ENCODE results near the gene MCM5. TPM values are rescaled to one million over a fixed set of nuclear protein-coding genes. Genes with fewer than 3 reads are reported as not detected.

MCM5 gene
- polyA plus RNA-seq, 3 donors: 23.4 to 39.8 (median 25.5) TPM

GRCh38 chr22:35386670-35387288, 13.2 kb upstream of the MCM5 start:
- Mint-ChIP-seq H3K4me1 (peaks cover 40% of the 10 kb centered on the region), H3K27me3 (ENCODE audit: low read depth in 3 of 3) (peaks cover 6 to 15% (median 12%) of the 10 kb centered on the region in 3 donors), H3K4me3 (no peak overlapping the region), H3K27ac (no peak overlapping the region), H3K9me3 (peaks cover 0 to 3% (median 0%) of the 10 kb centered on the region in 7 donors), H3K36me3 (peaks cover 81 to 88% of the 10 kb centered on the region in 2 donors)
- Histone ChIP-seq H3K27me3 (ENCODE audit: control insufficient read depth in 2 of 2, insufficient read depth in 2 of 2, low read length in 2 of 2) (no peaks in the 10 kb centered on the region), H3K9me3 (replicated peaks in 1 of 2; ENCODE audit: control insufficient read depth in 1 of 2, insufficient read depth in 1 of 2, low read length in 2 of 2) (no peaks in the 10 kb centered on the region), H3K27ac (ENCODE audit: low read depth in 1 of 2, low read length in 2 of 2) (no peak overlapping the region), H4K20me1 (ENCODE audit: insufficient read depth, low read length) (peaks cover 81% of the 10 kb centered on the region), H3K79me2 (ENCODE audit: insufficient read depth, low read length) (peaks cover 22% of the 10 kb centered on the region), H3K4me3 (replicated peaks in 1 of 3; ENCODE audit: low read depth in 2 of 3, low read length in 3 of 3) (no peak overlapping the region), H3K36me3 (replicated peaks in 1 of 2; ENCODE audit: control insufficient read depth in 1 of 2, insufficient read depth in 2 of 2, low read length in 2 of 2) (peaks cover 72 to 84% of the 10 kb centered on the region in 2 donors), H3K4me1 (ENCODE audit: control insufficient read depth in 1 of 2, insufficient read depth in 2 of 2, low read length in 2 of 2) (peaks cover 33 to 36% of the 10 kb centered on the region in 2 donors), H3K9ac (ENCODE audit: insufficient read depth, low read length, poor library complexity, severe bottlenecking) (no peak overlapping the region), H3K4me2 (replicated peaks; ENCODE audit: extremely low read depth, low read length, poor library complexity, severe bottlenecking) (no peak overlapping the region), H2AFZ (ENCODE audit: insufficient read depth, low read depth, low read length, poor library complexity, severe bottlenecking) (no peak overlapping the region)
- no peak for DNase-seq
- intact Hi-C loops (cut with micrococcal nuclease): no loop called here
- no peak for TF ChIP-seq CTCF (IDR thresholded peaks at IDR 0.05)
- 96% methylated on average over 17 of the region's 19 CpGs for WGBS (ENCODE audit: insufficient coverage)

GRCh38 chr22:35390933-35391332, 9.0 kb upstream of the MCM5 start:
- intact Hi-C loops (cut with micrococcal nuclease): no loop called here
- H3K27ac Mint-ChIP-seq: no peak overlapping the region

More at GRCh38 chr22:35390933-35391332, 9.0 kb upstream of the MCM5 start:
- Histone ChIP-seq H3K4me3 (replicated peaks in 1 of 3; ENCODE audit: low read depth in 2 of 3, low read length in 3 of 3) (no peak overlapping the region), H3K79me2 (ENCODE audit: insufficient read depth, low read length) (no peaks in the 10 kb centered on the region), H3K9ac (ENCODE audit: insufficient read depth, low read length, poor library complexity, severe bottlenecking) (no peak overlapping the region), H3K27ac (ENCODE audit: low read depth in 1 of 2, low read length in 2 of 2) (no peak overlapping the region), H3K27me3 (ENCODE audit: control insufficient read depth in 2 of 2, insufficient read depth in 2 of 2, low read length in 2 of 2) (no peaks in the 10 kb centered on the region), H3K4me1 (ENCODE audit: control insufficient read depth in 1 of 2, insufficient read depth in 2 of 2, low read length in 2 of 2) (peaks cover 0 to 3% of the 10 kb centered on the region in 2 donors), H3K4me2 (replicated peaks; ENCODE audit: extremely low read depth, low read length, poor library complexity, severe bottlenecking) (no peak overlapping the region), H3K36me3 (replicated peaks in 1 of 2; ENCODE audit: control insufficient read depth in 1 of 2, insufficient read depth in 2 of 2, low read length in 2 of 2) (peaks cover 69 to 87% of the 10 kb centered on the region in 2 donors), H2AFZ (ENCODE audit: insufficient read depth, low read depth, low read length, poor library complexity, severe bottlenecking) (no peak overlapping the region), H3K9me3 (replicated peaks in 1 of 2; ENCODE audit: control insufficient read depth in 1 of 2, insufficient read depth in 1 of 2, low read length in 2 of 2) (no peaks in the 10 kb centered on the region), H4K20me1 (ENCODE audit: insufficient read depth, low read length) (peaks cover 52% of the 10 kb centered on the region)
- Mint-ChIP-seq H3K4me3 (no peak overlapping the region), H3K27me3 (ENCODE audit: low read depth in 3 of 3) (peaks cover 1 to 6% (median 1%) of the 10 kb centered on the region in 3 donors), H3K4me1 (peaks cover 11% of the 10 kb centered on the region), H3K9me3 (peaks cover 0 to 3% (median 0%) of the 10 kb centered on the region in 7 donors), H3K36me3 (peaks cover 79 to 92% of the 10 kb centered on the region in 2 donors)
- no CpG with 5 or more reads among the region's 5 CpGs for WGBS (ENCODE audit: insufficient coverage)
- TF ChIP-seq CTCF (IDR thresholded peaks at IDR 0.05): no peak
- DNase-seq: no peak
